H9 (cell line): ENCODE results near the gene TAGLN. TPM values are rescaled to one million over a fixed set of nuclear protein-coding genes. Genes with fewer than 3 reads are reported as not detected.
A peak's percentile ranks its signal among the peaks of the same experiment; 100 is the strongest.

Experiments used
- DNase-seq: peaks from one replicate; pipeline ENCODE4 v3.0.0-alpha.2; 2017
- H2AFZ ChIP-seq: one replicate; pipeline ENCODE4 v1.6.1; 2013; ENCODE audit warnings: mild to moderate bottlenecking, low read length, control low read depth, moderate library complexity
- H2AK5ac ChIP-seq: 2 replicates; pipeline ENCODE4 v1.6.1; 2013; ENCODE audit warnings: low read length, control low read depth, mixed read lengths; ENCODE audit not compliant: insufficient read length
- H2BK120ac ChIP-seq: one replicate; pipeline ENCODE4 v1.6.1; 2013; ENCODE audit warnings: low read depth, mild to moderate bottlenecking, low read length, control low read depth, inconsistent platforms; ENCODE audit not compliant: poor library complexity, severe bottlenecking
- H2BK12ac ChIP-seq: 2 replicates; pipeline ENCODE4 v1.6.1; 2013; ENCODE audit warnings: low read length, control low read depth, mixed read lengths, low read depth; ENCODE audit not compliant: insufficient read length
- H2BK15ac ChIP-seq: 2 replicates; pipeline ENCODE4 v1.6.1; 2013; ENCODE audit warnings: low read depth, low read length, control low read depth
- H2BK20ac ChIP-seq: one replicate; pipeline ENCODE4 v1.6.1; 2013; ENCODE audit warnings: low read depth, mild to moderate bottlenecking, low read length, control low read depth, inconsistent platforms; ENCODE audit not compliant: poor library complexity, severe bottlenecking
- H2BK5ac ChIP-seq: 2 replicates; pipeline ENCODE4 v1.6.1; 2013; ENCODE audit warnings: low read length, control low read depth, mixed read lengths; ENCODE audit not compliant: insufficient read length
- H3K14ac ChIP-seq: 2 replicates; pipeline ENCODE4 v1.6.1; 2013; ENCODE audit warnings: low read length, control low read depth; ENCODE audit not compliant: insufficient read depth
- H3K18ac ChIP-seq: 2 replicates; pipeline ENCODE4 v1.6.1; 2013; ENCODE audit warnings: low read depth, mild to moderate bottlenecking, mixed read lengths, low read length, control low read depth; ENCODE audit not compliant: insufficient read length
- H3K23ac ChIP-seq: 2 replicates; pipeline ENCODE4 v1.6.1; 2013; ENCODE audit warnings: low read length, control low read depth, mixed read lengths, low read depth; ENCODE audit not compliant: insufficient read length
- H3K23me2 ChIP-seq: 2 replicates; pipeline ENCODE4 v1.6.1; 2013; ENCODE audit warnings: low read depth, mild to moderate bottlenecking, mixed read lengths, low read length, control low read depth; ENCODE audit not compliant: insufficient read length, poor library complexity, severe bottlenecking
- H3K27ac ChIP-seq: 2 replicates; pipeline ENCODE4 v1.5.1; 2013; ENCODE audit warnings: low read length, control low read depth, mixed read lengths, low read depth; ENCODE audit not compliant: insufficient read length
- H3K27me3 ChIP-seq: 2 replicates; pipeline ENCODE4 v1.6.1; 2013; ENCODE audit warnings: low read length, control low read depth, inconsistent platforms; ENCODE audit not compliant: insufficient read depth
- H3K4ac ChIP-seq: 2 replicates; pipeline ENCODE4 v1.6.1; 2013; ENCODE audit warnings: low read depth, mild to moderate bottlenecking, control low read depth, inconsistent platforms, low read length, moderate library complexity
- H3K4me1 ChIP-seq: 2 replicates; pipeline ENCODE4 v1.6.1; 2013; ENCODE audit warnings: low read length, control low read depth, inconsistent platforms; ENCODE audit not compliant: insufficient read depth
- H3K4me2 ChIP-seq: 2 replicates; pipeline ENCODE4 v1.6.1; 2013; ENCODE audit warnings: low read length, control low read depth, mixed read lengths; ENCODE audit not compliant: insufficient read length, insufficient read depth
- H3K56ac ChIP-seq: 2 replicates; pipeline ENCODE4 v1.6.1; 2013; ENCODE audit warnings: low read depth, mild to moderate bottlenecking, mixed read lengths, low read length, control low read depth; ENCODE audit not compliant: insufficient read length
- H3K79me1 ChIP-seq: 2 replicates; pipeline ENCODE4 v1.6.1; 2013; ENCODE audit warnings: low read depth, mild to moderate bottlenecking, moderate library complexity, low read length, control low read depth, inconsistent platforms; ENCODE audit not compliant: insufficient read depth, poor library complexity, severe bottlenecking
- H3K79me2 ChIP-seq: 2 replicates; pipeline ENCODE4 v1.6.1; 2013; ENCODE audit warnings: low read length, control low read depth, inconsistent platforms; ENCODE audit not compliant: insufficient read depth
- H3K9ac ChIP-seq: 2 replicates; pipeline ENCODE4 v1.6.1; 2013; ENCODE audit warnings: low read length, control low read depth, mixed read lengths; ENCODE audit not compliant: insufficient read length; ENCODE audit errors: extremely low read depth
- H3K9me3 ChIP-seq: one replicate; pipeline ENCODE4 v1.6.1; 2013; ENCODE audit warnings: low read depth, low read length, inconsistent platforms; ENCODE audit not compliant: control insufficient read depth
- H3T11ph ChIP-seq: one replicate; pipeline ENCODE4 v1.6.1; 2013; ENCODE audit warnings: mild to moderate bottlenecking, low read length, control low read depth, inconsistent platforms
- H4K20me1 ChIP-seq: one replicate; pipeline ENCODE4 v1.6.1; 2013; ENCODE audit not compliant: control insufficient read depth, insufficient read length, insufficient read depth
- H4K5ac ChIP-seq: 2 replicates; pipeline ENCODE4 v1.6.1; 2013; ENCODE audit warnings: low read depth, mild to moderate bottlenecking, mixed read lengths, low read length, control low read depth; ENCODE audit not compliant: insufficient read length
- H4K8ac ChIP-seq: replicated peaks from 2 replicates; pipeline ENCODE4 v1.6.1; 2013; ENCODE audit warnings: low read length, control low read depth, mixed read lengths, low read depth; ENCODE audit not compliant: insufficient read length
- H4K91ac ChIP-seq: 2 replicates; pipeline ENCODE4 v1.6.1; 2013; ENCODE audit warnings: low read depth, mild to moderate bottlenecking, moderate library complexity, mixed read lengths, low read length, control low read depth; ENCODE audit not compliant: insufficient read length
- H3K27ac Mint-ChIP-seq, 3 experiments: 2 replicates in 2 of 3; 3 replicates in 1 of 3; pipeline ENCODE4 v1.8.0; 2020 to 2021; ENCODE audit warnings: mixed read lengths in 3 of 3, mild to moderate bottlenecking in 1 of 3, moderate library complexity in 1 of 3
- H3K27me3 Mint-ChIP-seq: 2 replicates; pipeline ENCODE4 v1.8.0; 2021; ENCODE audit warnings: low read depth, mild to moderate bottlenecking, moderate library complexity, mixed read lengths
- H3K36me3 Mint-ChIP-seq, 3 experiments: 2 replicates in 2 of 3; 3 replicates in 1 of 3; pipeline ENCODE4 v1.8.0; 2020 to 2021; ENCODE audit warnings: low read depth in 3 of 3, mixed read lengths in 3 of 3; ENCODE audit not compliant: insufficient read depth in 1 of 3
- H3K4me1 Mint-ChIP-seq, 2 experiments: 2 replicates each; pipeline ENCODE4 v1.8.0; 2020; ENCODE audit warnings: mixed read lengths in 2 of 2
- H3K4me3 Mint-ChIP-seq, 2 experiments: 2 replicates in 1 of 2; 3 replicates in 1 of 2; pipeline ENCODE4 v1.8.0; 2020 to 2021; ENCODE audit warnings: mild to moderate bottlenecking in 2 of 2, mixed read lengths in 2 of 2, moderate library complexity in 1 of 2
- H3K9me3 Mint-ChIP-seq, 2 experiments: 2 replicates in 1 of 2; 3 replicates in 1 of 2; pipeline ENCODE4 v1.8.0; 2020; ENCODE audit warnings: mild to moderate bottlenecking in 2 of 2, mixed read lengths in 2 of 2, moderate library complexity in 1 of 2
- CTCF ChIP-seq: fragments of 200-600 bp; sonication (generic); conservative IDR thresholded peaks from 3 replicates; pipeline ENCODE4 v1.8.0; 2021; ENCODE audit warnings: antibody characterized with exemption, mild to moderate bottlenecking
- WGBS: extraction: QIAGEN DNeasy Blood & Tissue Kit; methylation state at CpG from one replicate; pipeline ENCODE4 v1.1.7; 2013; ENCODE audit warnings: missing lambda C conversion rate, low lambda C conversion rate, mixed read lengths; ENCODE audit not compliant: insufficient read length; ENCODE audit errors: extremely low coverage; 5-methylcytosine and 5-hydroxymethylcytosine counted together
- total RNA-seq: library from RNA; stranded (reverse); gene quantifications from 2 replicates; pipeline ENCODE4 v1.2.1, GENCODE V29; 2021

The TAGLN gene
- total RNA-seq, 1 experiment from 2014 or later, result 176 TPM

- DNase-seq, result no peak
- no peak overlapping the region for H2BK5ac ChIP-seq
- Mint-ChIP-seq H3K27ac (peak overlapping the region in 1 of 3 experiments; percentile 31; a peak in 1 of 7 replicates), H3K9me3 (no peaks in the 10 kb centered on the region; a peak in 1 of 5 replicates), H3K27me3 (no peaks in the 10 kb centered on the region), H3K36me3 (peaks cover 21 to 53% (median 45%) of the 10 kb centered on the region in 3 experiments), H3K4me1 (peaks cover 0 to 2% of the 10 kb centered on the region in 2 experiments; a peak in 2 of 4 replicates), H3K4me3 (no peak overlapping the region)
- no peak overlapping the region for H3K4ac ChIP-seq
- H3K56ac ChIP-seq, result no peak overlapping the region
- no peak overlapping the region for H4K5ac ChIP-seq
- H2BK120ac ChIP-seq, result no peak overlapping the region
- no peak overlapping the region for H2BK12ac ChIP-seq
- TF ChIP-seq CTCF, result no peak
- no peak overlapping the region for H2BK15ac ChIP-seq
- no peak overlapping the region for H3T11ph ChIP-seq
- no peaks in the 10 kb centered on the region for H3K4me1 ChIP-seq
- no peaks in the 10 kb centered on the region for H4K20me1 ChIP-seq
- no peaks in the 10 kb centered on the region for H3K23me2 ChIP-seq
- no peaks in the 10 kb centered on the region for H3K79me2 ChIP-seq
- H2AFZ ChIP-seq, result no peak overlapping the region
- H4K8ac ChIP-seq, result no peak overlapping the region
- no peaks in the 10 kb centered on the region for H3K9me3 ChIP-seq
- H2BK20ac ChIP-seq, result no peak overlapping the region
- no peak overlapping the region for H2AK5ac ChIP-seq
- no peak overlapping the region for H3K27ac ChIP-seq
- no peaks in the 10 kb centered on the region for H3K27me3 ChIP-seq
- H3K9ac ChIP-seq, result no peak overlapping the region
- no peak overlapping the region for H3K4me2 ChIP-seq
- H3K79me1 ChIP-seq, result no peaks in the 10 kb centered on the region
- H3K23ac ChIP-seq, result no peak overlapping the region
- H3K18ac ChIP-seq, result no peak overlapping the region
- H4K91ac ChIP-seq, result no peak overlapping the region
- no peak overlapping the region for H3K14ac ChIP-seq
- no CpG with 5 or more reads among the region's 10 CpGs for WGBS
Measured at GRCh38 chr11:117251506-117251905, 52.3 kb downstream of the TAGLN start.
